UCSD-AML1 (cell line): Measurements from ENCODE around the gene MYL9.

Source experiments
- DNase-seq: peaks from one replicate; lab custom pipeline; 2025; ENCODE audit not compliant: unreplicated experiment; lab: John Stamatoyannopoulos, UW

The MYL9 gene

DNA sequence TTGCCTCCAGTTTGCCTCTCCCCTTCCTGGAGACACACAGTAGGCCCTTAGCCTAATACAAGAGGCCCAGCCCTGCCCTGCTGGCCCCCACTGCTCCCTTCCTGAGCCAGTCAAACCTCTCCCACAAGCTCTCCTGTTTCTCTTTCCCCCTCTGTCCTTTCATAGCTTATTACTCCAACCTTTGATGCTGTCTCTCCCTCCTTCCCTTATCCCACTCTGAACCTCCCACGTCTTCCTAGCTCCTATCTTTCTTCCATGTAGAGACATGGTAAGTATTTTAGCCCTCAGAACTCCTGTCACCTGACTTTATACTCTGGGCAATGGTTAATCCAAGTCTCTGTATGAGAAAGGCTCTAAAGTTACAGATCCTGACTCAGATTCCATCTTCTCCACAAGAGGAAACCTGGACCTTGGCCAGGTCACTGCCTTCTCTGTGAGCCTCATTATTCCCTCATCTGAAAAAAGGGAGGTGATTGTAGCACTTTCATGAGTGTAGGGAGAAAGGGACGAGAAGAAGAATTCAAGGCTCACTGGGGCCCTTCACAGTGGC, 38.8 kb downstream of the MYL9 start:
- no peak for DNase-seq

DNA sequence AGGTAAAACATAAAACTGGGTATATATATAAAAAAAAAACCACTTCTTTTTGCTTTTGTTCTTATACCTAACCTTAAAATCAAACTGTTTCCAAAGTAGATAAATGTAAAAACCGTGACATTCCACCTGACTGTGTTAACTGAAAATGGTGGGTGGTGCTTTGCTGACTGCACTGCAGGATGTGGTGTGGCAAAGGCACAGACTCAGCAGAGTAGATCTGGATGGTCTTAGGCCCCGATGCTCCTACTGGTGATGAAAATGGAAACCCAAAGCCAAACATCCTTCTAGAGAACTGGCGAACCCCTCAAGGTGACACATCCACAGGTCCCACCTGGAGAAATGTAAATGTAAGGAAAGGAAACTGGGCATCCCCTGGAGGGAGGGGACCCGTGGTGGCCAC, 41.0 kb downstream of the MYL9 start:
- no peak for DNase-seq

- no peak for DNase-seq
These were observed 41.5 kb downstream of the MYL9 start for GRCh38 chr20:36582821-36583220.

DNA sequence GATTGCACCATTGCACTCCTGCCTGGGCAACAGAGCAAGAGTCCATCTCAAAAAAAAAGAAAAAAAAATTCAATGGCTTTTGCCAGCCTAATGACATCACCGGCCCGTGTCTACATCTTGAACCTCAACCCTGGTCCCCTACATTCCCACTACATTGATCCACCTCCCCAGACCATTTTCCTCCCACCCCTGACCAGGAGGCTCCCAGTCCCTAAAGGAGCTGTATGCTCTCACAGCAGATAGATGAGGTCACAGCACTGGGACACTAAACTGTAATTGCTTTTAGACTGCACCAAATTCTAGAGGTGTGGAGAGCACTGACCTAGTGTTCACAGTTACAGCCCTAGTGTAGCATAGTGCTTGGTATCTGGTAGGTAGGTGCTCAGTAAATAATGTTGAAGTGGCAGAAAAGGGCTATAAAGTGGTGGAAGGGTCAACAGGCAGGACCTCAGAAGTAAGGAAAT, 42.7 kb downstream of the MYL9 start:
- DNase-seq = no peak

DNA sequence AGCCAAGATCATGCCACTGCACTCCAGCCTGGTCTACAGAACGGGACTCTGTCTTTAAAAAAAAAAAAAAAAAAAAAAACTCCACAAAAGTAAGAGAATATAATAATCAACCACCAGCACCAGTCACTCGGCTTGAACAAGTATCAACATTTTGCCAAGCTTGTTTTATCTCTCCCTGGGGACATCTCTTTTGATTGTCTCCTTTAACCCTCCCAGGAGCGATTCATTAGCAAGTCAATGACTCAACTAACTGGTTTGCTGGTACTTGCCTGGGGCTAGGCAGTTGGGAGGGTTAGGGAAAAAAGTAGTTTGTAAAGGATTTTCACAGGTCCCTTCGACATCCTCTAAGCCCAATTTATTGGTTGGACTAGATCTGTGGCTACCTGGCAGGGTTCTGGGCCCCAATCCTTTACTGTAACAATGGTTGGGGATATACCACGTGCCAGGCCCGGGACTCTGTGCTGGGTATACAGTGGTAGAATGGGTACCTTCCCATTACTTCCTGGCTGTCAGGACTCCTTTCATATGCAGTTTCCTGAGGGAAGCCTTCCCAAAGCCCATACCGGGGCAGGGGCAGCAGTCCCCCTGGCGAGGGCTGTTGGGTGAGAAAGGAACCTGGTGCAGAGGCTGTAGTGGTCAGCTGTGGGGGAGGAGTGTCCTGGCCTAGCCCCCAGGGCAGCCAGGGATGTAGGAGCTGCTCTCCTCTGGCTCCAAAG, 44.2 kb downstream of the MYL9 start:
- DNase-seq = no peak

DNA sequence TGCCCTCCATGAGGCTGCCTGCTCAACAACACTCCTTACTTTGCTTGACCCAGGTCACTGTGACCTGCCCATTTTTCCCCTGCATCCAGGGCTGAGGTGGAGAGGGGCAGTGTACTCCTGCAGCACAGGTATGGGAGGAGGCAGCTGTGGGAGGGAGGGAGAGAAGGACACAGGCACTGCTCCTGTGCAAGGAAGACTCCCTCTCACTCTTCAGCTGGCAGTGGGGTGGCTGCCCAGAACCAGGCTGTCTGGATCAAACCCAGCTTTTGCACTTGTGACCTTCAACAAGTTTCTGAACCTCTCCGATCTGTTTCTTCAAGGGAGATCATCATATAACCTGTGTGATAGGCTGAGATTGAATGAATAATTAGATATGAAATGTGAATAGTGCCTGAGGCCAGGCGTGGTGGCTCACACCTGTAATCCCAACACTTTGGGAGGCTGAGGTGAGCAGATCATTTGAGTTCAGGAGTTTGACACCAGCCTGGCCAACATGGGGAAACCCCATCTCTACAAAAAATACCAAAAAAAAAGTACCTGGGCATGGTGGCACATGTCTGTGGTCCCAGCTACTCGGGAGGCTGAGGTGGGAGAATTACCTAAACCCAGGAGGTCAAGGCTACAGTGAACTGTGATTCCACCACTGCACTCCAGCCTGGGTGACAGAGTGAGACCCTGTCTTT, 46.2 kb downstream of the MYL9 start:
- no peak for DNase-seq

DNA sequence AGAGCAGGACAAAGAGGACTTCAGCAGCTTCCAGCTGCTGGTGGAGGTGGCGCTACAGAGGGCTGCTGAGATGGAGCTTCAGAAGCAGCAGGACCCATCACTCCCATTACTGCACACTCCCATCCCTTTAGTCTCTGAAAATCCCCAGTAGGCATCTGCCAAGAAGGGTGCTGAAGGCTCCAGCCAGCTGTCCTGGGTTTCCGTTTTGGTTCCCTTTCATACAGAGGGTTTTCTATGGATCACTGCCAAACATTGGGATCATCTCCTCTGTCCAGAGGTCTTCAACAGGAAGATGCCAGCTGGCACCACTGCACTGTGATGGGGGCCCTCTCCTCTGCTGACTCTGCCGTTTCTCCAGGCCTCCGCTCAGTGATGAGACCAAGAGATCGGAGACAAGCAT, 50.0 kb downstream of the MYL9 start:
- DNase-seq = no peak

GRCh38 chr20:36591854-36592641, 50.7 kb downstream of the MYL9 start:
- DNase-seq = no peak

- no peak for DNase-seq
These were observed 52.1 kb downstream of the MYL9 start for GRCh38 chr20:36593347-36593929.

GRCh38 chr20:36599912-36600345, 58.6 kb downstream of the MYL9 start:
- no peak for DNase-seq
